ENCODE data around the gene KRTAP9-7.

The KRTAP9-7 gene

DNA sequence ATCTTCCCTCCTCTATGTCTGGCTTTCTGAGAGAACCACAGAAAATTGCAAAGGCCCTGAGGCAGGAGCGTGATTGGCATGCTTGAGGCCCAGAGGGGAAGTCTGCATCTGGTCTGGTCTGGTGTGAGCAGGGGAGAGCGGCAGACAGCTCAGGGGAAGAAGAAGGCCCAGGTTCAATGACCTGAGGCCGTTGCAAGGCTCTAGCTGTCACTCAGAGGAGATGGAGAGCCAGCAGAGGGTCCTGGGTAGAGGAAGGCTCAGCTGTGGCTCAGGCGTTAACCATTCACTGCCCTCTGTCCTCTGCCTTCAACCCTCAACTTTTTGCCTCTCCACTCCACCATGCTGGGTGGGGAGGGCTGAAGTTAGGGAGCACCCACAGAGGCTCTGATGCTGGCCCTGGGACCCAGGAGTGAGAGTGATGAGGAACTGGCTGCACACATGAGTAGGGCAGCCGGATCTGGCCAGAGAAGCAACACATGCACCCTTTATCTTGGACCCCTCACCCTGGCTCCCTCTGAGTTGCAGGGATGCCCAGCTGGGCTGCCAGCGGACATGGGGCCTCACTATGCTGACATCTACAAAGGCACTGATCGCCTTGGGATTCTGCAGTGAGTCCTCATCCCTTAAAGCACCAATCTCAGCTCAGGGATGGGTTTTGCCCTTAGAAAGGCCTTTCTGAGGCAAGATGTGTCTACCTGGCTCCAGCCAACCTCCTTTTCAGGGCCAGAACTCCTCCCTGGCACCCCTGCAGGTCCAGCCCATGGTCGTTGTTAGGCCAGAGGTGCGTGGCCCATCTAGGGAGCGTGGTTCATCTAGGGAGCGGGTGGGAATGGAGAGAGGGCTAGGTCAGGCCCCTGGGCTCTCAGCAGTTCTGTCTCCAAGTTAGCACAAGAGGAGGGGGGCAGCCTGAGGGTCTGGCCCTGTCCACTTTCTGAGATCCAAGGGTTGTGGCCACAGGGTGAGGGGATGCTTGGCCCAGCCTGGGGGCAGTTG lies 47.7 kb downstream of the KRTAP9-7 start:
- DNase-seq, result no peak

DNA sequence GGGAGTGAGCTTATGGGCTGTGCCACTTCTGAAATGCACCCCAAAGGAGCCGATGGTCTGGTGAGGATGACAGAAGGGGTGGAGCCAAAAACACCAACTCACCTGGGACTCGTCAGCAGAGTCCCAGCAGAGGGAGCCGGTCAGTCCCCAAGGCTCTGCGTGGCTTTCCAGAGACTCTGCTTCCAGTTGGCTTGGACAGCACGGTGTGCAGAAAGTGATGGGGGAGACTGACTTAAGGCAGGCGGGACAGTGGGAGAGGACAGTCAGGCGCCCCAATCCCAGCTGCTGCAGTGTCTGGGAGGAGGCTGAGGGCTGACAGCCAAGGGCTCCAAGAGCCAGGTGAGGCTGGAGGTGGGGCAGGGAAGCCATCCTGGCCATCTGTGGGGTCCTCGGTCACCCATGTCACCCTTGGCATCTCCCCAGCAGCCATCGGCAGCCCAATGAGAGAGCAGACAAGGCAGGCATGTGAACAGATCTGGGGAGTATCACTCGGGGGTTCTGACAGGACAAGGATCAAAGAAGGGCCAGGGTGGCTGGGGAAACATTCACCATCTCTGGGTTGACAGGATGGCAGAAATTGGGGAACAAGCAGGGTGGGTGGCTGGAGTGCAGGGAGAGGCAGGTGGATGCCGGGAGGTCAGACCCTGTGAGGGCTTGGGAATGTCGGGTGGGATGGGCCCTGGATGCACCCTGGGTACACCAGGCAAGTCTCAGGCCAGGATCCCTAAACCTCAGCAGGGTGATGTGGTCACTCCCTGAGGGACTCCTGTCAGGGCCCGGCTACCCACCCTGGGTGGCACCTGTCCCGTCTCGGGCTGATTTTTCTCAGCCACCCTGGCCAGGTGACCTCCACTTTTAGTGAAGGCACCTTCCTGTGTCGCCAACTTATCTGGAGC lies 48.9 kb downstream of the KRTAP9-7 start:
- no peak for DNase-seq

DNA sequence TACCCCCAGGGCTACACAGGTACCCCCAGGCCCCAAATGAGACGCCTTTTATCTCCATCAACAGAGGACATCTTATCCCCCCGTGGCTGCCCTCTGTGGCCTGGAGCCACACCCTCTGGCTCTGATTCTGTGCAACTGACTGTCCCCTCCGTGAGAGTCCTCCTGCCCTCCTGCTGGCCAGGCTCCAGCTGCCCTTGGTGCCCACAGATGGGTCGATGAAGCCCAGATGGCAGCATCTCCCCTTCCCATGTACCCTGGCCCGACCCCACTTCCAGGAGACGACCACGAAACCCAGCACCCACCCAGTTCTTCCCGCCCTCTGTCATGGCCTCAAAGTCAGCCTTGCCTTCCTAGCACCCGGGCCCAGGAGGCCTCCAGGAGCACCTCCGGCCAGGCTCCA lies 49.6 kb downstream of the KRTAP9-7 start:
- DNase-seq, result no peak

DNA sequence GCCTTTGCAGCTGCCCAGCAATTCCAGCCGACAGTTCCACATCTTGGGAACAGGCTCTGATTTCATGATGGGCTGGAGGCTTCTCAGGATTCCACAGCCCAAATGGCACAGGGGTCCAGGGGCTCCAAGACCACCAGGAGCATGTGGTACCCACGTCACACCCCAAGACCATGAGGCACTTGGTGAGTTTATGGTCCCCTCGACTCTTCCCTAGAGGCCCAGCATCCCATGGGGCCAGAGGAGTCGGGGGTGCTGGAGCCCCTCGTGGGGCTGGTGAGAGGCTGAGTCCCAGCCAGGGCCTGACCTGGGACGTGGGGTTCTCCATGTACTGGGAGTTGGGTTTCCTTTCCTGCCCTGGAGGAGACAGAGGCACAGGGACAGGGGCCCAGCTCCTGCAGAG lies 50.1 kb downstream of the KRTAP9-7 start:
- no peak for DNase-seq

Measured in NCI-H1694 (cell line).